GM23248 (cell line): ENCODE results near the gene ADGRG7. TPM values are rescaled to one million over a fixed set of nuclear protein-coding genes. Genes with fewer than 3 reads are reported as not detected.
A peak's percentile ranks its signal among the peaks of the same experiment; 100 is the strongest.

Experiments used
- DNase-seq: peaks from one replicate; pipeline ENCODE4 v3.0.0-alpha.2; 2015
- H2AFZ ChIP-seq: fragments of 200-600 bp; sonication (generic); 2 replicates; pipeline ENCODE4 v1.6.1; 2016; ENCODE audit warnings: antibody characterized with exemption
- H3F3A ChIP-seq: fragments of 200-600 bp; sonication (generic); 2 replicates; pipeline ENCODE4 v1.6.1; 2016; ENCODE audit warnings: mild to moderate bottlenecking, antibody characterized with exemption, mixed run types; ENCODE audit not compliant: insufficient read depth
- H3K27ac ChIP-seq: fragments of 200-600 bp; sonication (generic); 2 replicates; pipeline ENCODE4 v1.5.1; 2016; ENCODE audit warnings: mild to moderate bottlenecking
- H3K27me3 ChIP-seq: fragments of 200-600 bp; sonication (generic); replicated peaks from 2 replicates; pipeline ENCODE4 v1.6.1; 2016; ENCODE audit warnings: mild to moderate bottlenecking; ENCODE audit not compliant: insufficient read depth
- H3K36me3 ChIP-seq: fragments of 200-600 bp; sonication (generic); 2 replicates; pipeline ENCODE4 v1.6.1; 2016; ENCODE audit warnings: low read depth, mild to moderate bottlenecking
- H3K4me1 ChIP-seq: fragments of 200-600 bp; sonication (generic); 2 replicates; pipeline ENCODE4 v1.6.1; 2016; ENCODE audit warnings: mild to moderate bottlenecking; ENCODE audit not compliant: insufficient read depth
- H3K4me2 ChIP-seq: fragments of 200-600 bp; sonication (generic); one replicate; pipeline ENCODE4 v1.6.1; 2016; ENCODE audit warnings: mild to moderate bottlenecking; ENCODE audit not compliant: unreplicated experiment
- H3K4me3 ChIP-seq: fragments of 200-600 bp; sonication (generic); 2 replicates; pipeline ENCODE4 v1.5.1; 2016; ENCODE audit warnings: mild to moderate bottlenecking
- H3K79me2 ChIP-seq: fragments of 200-600 bp; sonication (generic); 2 replicates; pipeline ENCODE4 v1.6.1; 2016; ENCODE audit warnings: mild to moderate bottlenecking; ENCODE audit not compliant: insufficient read depth
- H3K9ac ChIP-seq: fragments of 200-600 bp; sonication (generic); 2 replicates; pipeline ENCODE4 v1.6.1; 2016; ENCODE audit warnings: mild to moderate bottlenecking
- H3K9me2 ChIP-seq: fragments of 200-600 bp; sonication (generic); 2 replicates; pipeline ENCODE4 v1.6.1; 2016; ENCODE audit warnings: mixed run types, mild to moderate bottlenecking, moderate library complexity; ENCODE audit not compliant: insufficient read depth
- H3K9me3 ChIP-seq: fragments of 200-600 bp; sonication (generic); one replicate; pipeline ENCODE4 v1.6.1; 2017; ENCODE audit warnings: low read depth
- H4K20me1 ChIP-seq: fragments of 200-600 bp; sonication (generic); 2 replicates; pipeline ENCODE4 v1.6.0; 2016; ENCODE audit not compliant: insufficient read depth
- EZH2 ChIP-seq: fragments of 200-600 bp; sonication (generic); IDR thresholded peaks from 2 replicates; pipeline ENCODE4 v1.6.1; 2018; ENCODE audit warnings: antibody characterized with exemption, mild to moderate bottlenecking; ENCODE audit not compliant: insufficient read depth, poor library complexity, severe bottlenecking
- EZH2phosphoT487 ChIP-seq: fragments of 200-600 bp; sonication (generic); IDR thresholded peaks from 2 replicates; pipeline ENCODE4 v1.6.1; 2018; ENCODE audit warnings: antibody characterized with exemption, moderate library complexity, mild to moderate bottlenecking, low read depth; ENCODE audit not compliant: insufficient read depth
- WGBS, 2 experiments: methylation state at CpG; one replicate each; pipeline ENCODE4 v1.1.6; 2015 to 2017; ENCODE audit warnings: low lambda C conversion rate in 2 of 2, low coverage in 1 of 2; ENCODE audit errors: missing lambda C conversion rate in 2 of 2; 5-methylcytosine and 5-hydroxymethylcytosine counted together
- in situ Hi-C: fragments of 300-500 bp; cut with MboI; formaldehyde crosslinking; loops from 2 replicates; pipeline ENCODE4 v1.15.0; 2020
- polyA plus RNA-seq: library from polyadenylated mRNA; unstranded; fragments of >200 nt; fragmentation: Nextera tagmentation; extraction: Ambion mirVana; gene quantifications from 2 replicates; pipeline ENCODE4 v1.2.1, GENCODE V29; 2016
- small RNA-seq: library from RNA; depleted of rRNA; stranded (forward); fragments of <200 nt; gene quantifications from one replicate; pipeline ENCODE3, GENCODE V24; 2014; ENCODE audit warnings: low read depth, low replicate concordance
- total RNA-seq: library from RNA; depleted of rRNA; stranded (reverse); fragments of >200 nt; shearing (Covaris generic); gene quantifications from 2 replicates; pipeline ENCODE4 v1.2.3, GENCODE V29; 2014; rRNA removed

Gene ADGRG7
- total and polyA plus RNA-seq, 2 experiments from 2014 or later: not detected

- H3K27ac ChIP-seq: no peak overlapping the region
- H4K20me1 ChIP-seq: peaks cover 6% of the 10 kb centered on the region
- H3K36me3 ChIP-seq: peaks cover 85% of the 10 kb centered on the region
- no peak overlapping the region for H3K4me3 ChIP-seq
- H3K4me1 ChIP-seq: peaks cover 21% of the 10 kb centered on the region
- H3K27me3 ChIP-seq: no peaks in the 10 kb centered on the region
- no peaks in the 10 kb centered on the region for H3K9me3 ChIP-seq
- no peak overlapping the region for H2AFZ ChIP-seq
- H3K9ac ChIP-seq: no peak overlapping the region
- H3F3A ChIP-seq: peaks cover 5% of the 10 kb centered on the region; the same call in 1 of the 2 replicates
- no peak for TF ChIP-seq EZH2phosphoT487
- no peak for TF ChIP-seq EZH2
- H3K9me2 ChIP-seq: no peaks in the 10 kb centered on the region
- WGBS, 2 experiments: 59 to 64% methylated on average over 3 of the region's 3 CpGs
- H3K4me2 ChIP-seq: no peak overlapping the region
- no peak for DNase-seq
- H3K79me2 ChIP-seq: peaks cover 100% of the 10 kb centered on the region
- in situ Hi-C loops: no loop called here
These were observed 123.0 kb downstream of the ADGRG7 start for GRCh38 chr3:100732435-100732834.

GRCh38 chr3:100737334-100737733 lies 127.9 kb downstream of the ADGRG7 start:
- in situ Hi-C loops: no loop called here
- DNase-seq: peak; percentile 56
- peaks cover 98% of the 10 kb centered on the region for H3K79me2 ChIP-seq

GRCh38 chr3:100740207-100740606 lies 130.8 kb downstream of the ADGRG7 start:
- Histone ChIP-seq H3K9me2 (no peaks in the 10 kb centered on the region), H3K4me1 (no peaks in the 10 kb centered on the region), H4K20me1 (no peaks in the 10 kb centered on the region), H3K79me2 (peaks cover 90% of the 10 kb centered on the region), H3K9me3 (no peaks in the 10 kb centered on the region), H3K4me3 (no peak overlapping the region), H3K4me2 (no peak overlapping the region), H3K9ac (no peak overlapping the region), H3F3A (peaks cover 8% of the 10 kb centered on the region; the same call in 1 of the 2 replicates), H2AFZ (no peak overlapping the region), H3K27me3 (no peaks in the 10 kb centered on the region), H3K27ac (no peak overlapping the region), H3K36me3 (peaks cover 86% of the 10 kb centered on the region)
- DNase-seq: peak; percentile 40
- in situ Hi-C loops: no loop called here
- WGBS, 2 experiments: 91 to 93% methylated on average over 1 of the region's 1 CpG
- TF ChIP-seq EZH2phosphoT487 (no peak), EZH2 (no peak)

More at GRCh38 chr3:100737334-100737733, 127.9 kb downstream of the ADGRG7 start:
- no peaks in the 10 kb centered on the region; the same call in 1 of the 2 replicates for H3K4me1 ChIP-seq
- H3K9me3 ChIP-seq: no peaks in the 10 kb centered on the region
- H3K4me3 ChIP-seq: no peak overlapping the region
- H3F3A ChIP-seq: peaks cover 13% of the 10 kb centered on the region; the same call in 1 of the 2 replicates
- H3K27me3 ChIP-seq: no peaks in the 10 kb centered on the region
- peaks cover 89% of the 10 kb centered on the region for H3K36me3 ChIP-seq
- H3K9me2 ChIP-seq: no peaks in the 10 kb centered on the region
- no peak overlapping the region for H3K4me2 ChIP-seq
- H2AFZ ChIP-seq: no peak overlapping the region
- peaks cover 6% of the 10 kb centered on the region for H4K20me1 ChIP-seq
- TF ChIP-seq EZH2 (no peak), EZH2phosphoT487 (no peak)
- H3K27ac ChIP-seq: no peak overlapping the region
- no peak overlapping the region for H3K9ac ChIP-seq
- 3 to 12% methylated on average over 2 of the region's 2 CpGs for WGBS, 2 experiments

GRCh38 chr3:100743535-100743934 lies 134.1 kb downstream of the ADGRG7 start:
- no peak for DNase-seq
- no peaks in the 10 kb centered on the region for H3K9me2 ChIP-seq
- no peak overlapping the region for H3K27ac ChIP-seq
- TF ChIP-seq EZH2phosphoT487: no peak
- TF ChIP-seq EZH2: no peak
- no peaks in the 10 kb centered on the region for H3K4me1 ChIP-seq
- no peak overlapping the region for H2AFZ ChIP-seq
- no peak overlapping the region for H3K9ac ChIP-seq
- in situ Hi-C loops: no loop called here
- peaks cover 19% of the 10 kb centered on the region for H3F3A ChIP-seq
- no peaks in the 10 kb centered on the region for H4K20me1 ChIP-seq
- H3K4me2 ChIP-seq: no peak overlapping the region
- H3K4me3 ChIP-seq: no peak overlapping the region
- WGBS, 2 experiments: 81 to 84% methylated on average over 3 of the region's 3 CpGs
- H3K27me3 ChIP-seq: no peaks in the 10 kb centered on the region
- peaks cover 88% of the 10 kb centered on the region for H3K36me3 ChIP-seq
- no peaks in the 10 kb centered on the region for H3K9me3 ChIP-seq
- H3K79me2 ChIP-seq: peaks cover 70% of the 10 kb centered on the region

- no peaks in the 10 kb centered on the region for H3K9me2 ChIP-seq
- no peaks in the 10 kb centered on the region for H3K4me1 ChIP-seq
- TF ChIP-seq EZH2 (no peak), EZH2phosphoT487 (no peak)
- no peak overlapping the region for H3K4me3 ChIP-seq
- in situ Hi-C loops: no loop called here
- no peak overlapping the region for H3K4me2 ChIP-seq
- peaks cover 88% of the 10 kb centered on the region for H3K36me3 ChIP-seq
- no peaks in the 10 kb centered on the region for H4K20me1 ChIP-seq
- DNase-seq: no peak
- peaks cover 59% of the 10 kb centered on the region for H3K79me2 ChIP-seq
- H3K9me3 ChIP-seq: no peaks in the 10 kb centered on the region
- H3K27me3 ChIP-seq: no peaks in the 10 kb centered on the region
- H3K9ac ChIP-seq: no peak overlapping the region
- no peak overlapping the region for H3K27ac ChIP-seq
- H2AFZ ChIP-seq: no peak overlapping the region
- WGBS, 2 experiments: 99 to 100% methylated on average over 2 of the region's 2 CpGs
- peaks cover 25% of the 10 kb centered on the region for H3F3A ChIP-seq
These were observed 135.3 kb downstream of the ADGRG7 start for GRCh38 chr3:100744671-100745070.

Small RNA genes within 50 kb of the gene (small RNA-seq; reads per million reads assigned to genes)
- gene RF00322: not detected

Other genes with a start within 250 kb of the ADGRG7 start
- 42.2 and 50.7 TPM in 2 replicates for gene TOMM70, start 208.5 kb upstream of the ADGRG7 start, total RNA-seq
- 18.8 and 21.5 TPM in 2 replicates for gene TOMM70, start 208.5 kb upstream of the ADGRG7 start, polyA plus RNA-seq
- gene LNP1, start 208.1 kb upstream of the ADGRG7 start, total RNA-seq: 2.9 TPM in 2 replicates
- 1.2 and 1.3 TPM in 2 replicates for gene LNP1, start 208.1 kb upstream of the ADGRG7 start, polyA plus RNA-seq
- gene TMEM45A, start 117.0 kb upstream of the ADGRG7 start, total RNA-seq: 84.9 and 87.7 TPM in 2 replicates
- gene TMEM45A, start 117.0 kb upstream of the ADGRG7 start, polyA plus RNA-seq: 133 and 134 TPM in 2 replicates
- 152 and 157 TPM in 2 replicates for gene TFG, start 99.9 kb downstream of the ADGRG7 start, total RNA-seq
- 241 and 245 TPM in 2 replicates for gene TFG, start 99.9 kb downstream of the ADGRG7 start, polyA plus RNA-seq